GM23248 (cell line): ENCODE data around the gene HAUS5. TPM values are rescaled to one million over a fixed set of nuclear protein-coding genes. Genes with fewer than 3 reads are reported as not detected.
A peak's percentile ranks its signal among the peaks of the same experiment; 100 is the strongest.

Experiments used
- DNase-seq: peaks from one replicate; pipeline ENCODE4 v3.0.0-alpha.2; 2015
- H2AFZ ChIP-seq: fragments of 200-600 bp; sonication (generic); 2 replicates; pipeline ENCODE4 v1.6.1; 2016; ENCODE audit warnings: antibody characterized with exemption
- H3F3A ChIP-seq: fragments of 200-600 bp; sonication (generic); 2 replicates; pipeline ENCODE4 v1.6.1; 2016; ENCODE audit warnings: mild to moderate bottlenecking, antibody characterized with exemption, mixed run types; ENCODE audit not compliant: insufficient read depth
- H3K27ac ChIP-seq: fragments of 200-600 bp; sonication (generic); 2 replicates; pipeline ENCODE4 v1.5.1; 2016; ENCODE audit warnings: mild to moderate bottlenecking
- H3K27me3 ChIP-seq: fragments of 200-600 bp; sonication (generic); replicated peaks from 2 replicates; pipeline ENCODE4 v1.6.1; 2016; ENCODE audit warnings: mild to moderate bottlenecking; ENCODE audit not compliant: insufficient read depth
- H3K36me3 ChIP-seq: fragments of 200-600 bp; sonication (generic); 2 replicates; pipeline ENCODE4 v1.6.1; 2016; ENCODE audit warnings: low read depth, mild to moderate bottlenecking
- H3K4me1 ChIP-seq: fragments of 200-600 bp; sonication (generic); 2 replicates; pipeline ENCODE4 v1.6.1; 2016; ENCODE audit warnings: mild to moderate bottlenecking; ENCODE audit not compliant: insufficient read depth
- H3K4me2 ChIP-seq: fragments of 200-600 bp; sonication (generic); one replicate; pipeline ENCODE4 v1.6.1; 2016; ENCODE audit warnings: mild to moderate bottlenecking; ENCODE audit not compliant: unreplicated experiment
- H3K4me3 ChIP-seq: fragments of 200-600 bp; sonication (generic); 2 replicates; pipeline ENCODE4 v1.5.1; 2016; ENCODE audit warnings: mild to moderate bottlenecking
- H3K79me2 ChIP-seq: fragments of 200-600 bp; sonication (generic); 2 replicates; pipeline ENCODE4 v1.6.1; 2016; ENCODE audit warnings: mild to moderate bottlenecking; ENCODE audit not compliant: insufficient read depth
- H3K9ac ChIP-seq: fragments of 200-600 bp; sonication (generic); 2 replicates; pipeline ENCODE4 v1.6.1; 2016; ENCODE audit warnings: mild to moderate bottlenecking
- H3K9me2 ChIP-seq: fragments of 200-600 bp; sonication (generic); 2 replicates; pipeline ENCODE4 v1.6.1; 2016; ENCODE audit warnings: mixed run types, mild to moderate bottlenecking, moderate library complexity; ENCODE audit not compliant: insufficient read depth
- H3K9me3 ChIP-seq: fragments of 200-600 bp; sonication (generic); one replicate; pipeline ENCODE4 v1.6.1; 2017; ENCODE audit warnings: low read depth
- H4K20me1 ChIP-seq: fragments of 200-600 bp; sonication (generic); 2 replicates; pipeline ENCODE4 v1.6.0; 2016; ENCODE audit not compliant: insufficient read depth
- EZH2 ChIP-seq: fragments of 200-600 bp; sonication (generic); IDR thresholded peaks from 2 replicates; pipeline ENCODE4 v1.6.1; 2018; ENCODE audit warnings: antibody characterized with exemption, mild to moderate bottlenecking; ENCODE audit not compliant: insufficient read depth, poor library complexity, severe bottlenecking
- EZH2phosphoT487 ChIP-seq: fragments of 200-600 bp; sonication (generic); IDR thresholded peaks from 2 replicates; pipeline ENCODE4 v1.6.1; 2018; ENCODE audit warnings: antibody characterized with exemption, moderate library complexity, mild to moderate bottlenecking, low read depth; ENCODE audit not compliant: insufficient read depth
- WGBS, 2 experiments: methylation state at CpG; one replicate each; pipeline ENCODE4 v1.1.6; 2015 to 2017; ENCODE audit warnings: low lambda C conversion rate in 2 of 2, low coverage in 1 of 2; ENCODE audit errors: missing lambda C conversion rate in 2 of 2; 5-methylcytosine and 5-hydroxymethylcytosine counted together
- in situ Hi-C: fragments of 300-500 bp; cut with MboI; formaldehyde crosslinking; loops from 2 replicates; pipeline ENCODE4 v1.15.0; 2020
- polyA plus RNA-seq: library from polyadenylated mRNA; unstranded; fragments of >200 nt; fragmentation: Nextera tagmentation; extraction: Ambion mirVana; gene quantifications from 2 replicates; pipeline ENCODE4 v1.2.1, GENCODE V29; 2016
- total RNA-seq: library from RNA; depleted of rRNA; stranded (reverse); fragments of >200 nt; shearing (Covaris generic); gene quantifications from 2 replicates; pipeline ENCODE4 v1.2.3, GENCODE V29; 2014

HAUS5 gene
- total and polyA plus RNA-seq, 2 experiments from 2014 or later, result 7.4 to 10.1 TPM

DNA sequence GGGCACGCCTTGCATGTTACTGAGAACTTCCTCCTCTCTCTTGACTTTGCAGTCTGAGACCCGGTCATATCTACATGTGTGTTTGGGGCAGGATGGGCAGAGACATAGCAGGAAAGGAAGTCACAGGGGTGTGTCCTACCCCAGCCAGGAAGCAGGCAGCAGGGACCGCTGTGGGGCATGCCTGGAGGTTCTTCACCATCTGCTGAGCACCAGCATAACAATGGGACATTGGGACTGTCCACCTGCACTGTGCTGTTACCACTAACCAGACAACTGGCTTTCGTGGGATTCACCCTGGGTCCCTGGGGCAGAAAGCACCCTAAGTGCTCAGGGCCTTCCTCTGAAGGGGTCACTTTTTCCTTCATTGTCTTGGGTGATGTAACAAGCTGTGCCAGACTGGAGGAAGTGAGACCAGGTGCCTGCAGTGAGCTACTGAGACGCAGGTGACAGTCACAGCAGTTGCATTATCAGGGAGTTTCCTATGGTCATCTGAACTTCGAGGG lies 2.6 kb upstream of the HAUS5 start:
- no peak overlapping the region for H2AFZ ChIP-seq
- H3K4me1 ChIP-seq, result no peaks in the 10 kb centered on the region
- no peak overlapping the region for H3K4me3 ChIP-seq
- WGBS, 2 experiments, result 65 to 67% methylated on average over 6 of the region's 6 CpGs
- no peaks in the 10 kb centered on the region for H3K79me2 ChIP-seq
- H3K36me3 ChIP-seq, result no peaks in the 10 kb centered on the region
- no peak overlapping the region for H3K4me2 ChIP-seq
- H4K20me1 ChIP-seq, result no peaks in the 10 kb centered on the region
- no peak for TF ChIP-seq EZH2phosphoT487
- TF ChIP-seq EZH2, result no peak
- in situ Hi-C loops, result no loop called here
- H3K27ac ChIP-seq, result no peak overlapping the region
- no peaks in the 10 kb centered on the region for H3K9me3 ChIP-seq
- no peaks in the 10 kb centered on the region for H3K27me3 ChIP-seq
- H3K9me2 ChIP-seq, result no peaks in the 10 kb centered on the region
- no peak overlapping the region for H3K9ac ChIP-seq
- DNase-seq, result no peak
- no peaks in the 10 kb centered on the region for H3F3A ChIP-seq

GRCh38 chr19:35612224-35612558 lies 344 bp upstream of the HAUS5 start:
- Histone ChIP-seq H4K20me1 (no peaks in the 10 kb centered on the region), H3K9ac (peak overlapping the region; percentile 87), H2AFZ (peak overlapping the region; percentile 99), H3K4me1 (no peaks in the 10 kb centered on the region), H3K79me2 (no peaks in the 10 kb centered on the region), H3K36me3 (no peaks in the 10 kb centered on the region), H3K4me2 (peak overlapping the region; percentile 88), H3K9me2 (no peaks in the 10 kb centered on the region), H3K27me3 (no peaks in the 10 kb centered on the region), H3K9me3 (no peaks in the 10 kb centered on the region), H3K4me3 (peak overlapping the region; percentile 90), H3K27ac (no peak overlapping the region), H3F3A (no peaks in the 10 kb centered on the region)
- in situ Hi-C loops, result no loop called here
- TF ChIP-seq EZH2phosphoT487 (no peak), EZH2 (no peak)
- 7 to 24% methylated on average over 9 of the region's 9 CpGs for WGBS, 2 experiments
- DNase-seq, result no peak

DNA sequence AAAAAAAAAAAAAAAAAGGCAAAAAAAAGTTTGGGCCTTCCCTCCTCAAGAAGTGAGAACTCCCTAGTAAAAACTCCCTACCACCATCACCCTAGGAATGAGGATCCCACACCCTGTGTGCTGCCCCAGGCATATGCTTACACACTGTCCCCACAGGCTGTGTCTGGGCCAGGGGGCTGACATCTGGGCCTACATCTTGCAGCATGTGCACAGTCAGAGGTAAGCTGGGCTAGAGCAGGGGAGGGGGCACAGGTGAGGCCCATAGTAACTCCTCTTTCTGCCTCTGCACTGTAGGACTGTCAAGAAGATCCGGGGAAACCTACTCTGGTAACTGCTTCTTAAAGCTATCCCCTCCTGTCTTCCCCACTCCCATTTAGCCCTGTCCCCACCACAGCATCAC lies 1.0 kb downstream of the HAUS5 start:
- Histone ChIP-seq H3K27ac (no peak overlapping the region), H3K4me1 (no peaks in the 10 kb centered on the region), H3K79me2 (no peaks in the 10 kb centered on the region), H2AFZ (no peak overlapping the region), H3K9me2 (no peaks in the 10 kb centered on the region), H3F3A (no peaks in the 10 kb centered on the region), H4K20me1 (no peaks in the 10 kb centered on the region), H3K9me3 (no peaks in the 10 kb centered on the region), H3K27me3 (no peaks in the 10 kb centered on the region), H3K4me2 (no peak overlapping the region), H3K9ac (no peak overlapping the region), H3K4me3 (no peak overlapping the region), H3K36me3 (no peaks in the 10 kb centered on the region)
- TF ChIP-seq EZH2phosphoT487, result no peak
- no peak for TF ChIP-seq EZH2
- no peak for DNase-seq
- in situ Hi-C loops, result no loop called here
- 52 to 71% methylated on average over 1 of the region's 1 CpG for WGBS, 2 experiments

- in situ Hi-C loops, result no loop called here
Observed at GRCh38 chr19:35615036-35615435, 2.5 kb downstream of the HAUS5 start.

DNA sequence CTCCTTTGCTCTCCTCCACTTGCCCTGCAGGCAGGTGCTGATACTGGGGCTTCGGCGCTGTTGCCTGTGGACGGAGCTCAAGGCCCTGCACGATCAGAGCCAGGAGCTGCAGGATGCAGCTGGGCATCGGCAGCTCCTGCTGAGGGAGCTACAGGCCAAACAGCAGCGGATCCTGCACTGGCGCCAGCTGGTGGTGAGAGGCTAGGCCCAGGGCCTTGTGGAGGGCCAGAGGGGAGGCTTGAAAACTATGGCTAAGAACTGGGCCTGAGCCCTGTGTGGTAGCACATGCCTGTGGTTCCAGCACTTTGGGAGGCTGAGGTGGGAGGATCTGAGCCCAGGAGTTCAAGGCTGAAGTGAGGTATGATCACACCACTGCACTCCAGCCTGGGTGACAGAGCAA lies 6.3 kb downstream of the HAUS5 start:
- Histone ChIP-seq H4K20me1 (no peaks in the 10 kb centered on the region), H3K4me1 (no peaks in the 10 kb centered on the region), H3K36me3 (no peaks in the 10 kb centered on the region), H3K4me3 (no peak overlapping the region), H3K9me2 (no peaks in the 10 kb centered on the region), H3K27me3 (no peaks in the 10 kb centered on the region), H3K27ac (no peak overlapping the region), H3F3A (no peaks in the 10 kb centered on the region), H3K9me3 (no peaks in the 10 kb centered on the region), H3K79me2 (no peaks in the 10 kb centered on the region), H3K9ac (no peak overlapping the region), H3K4me2 (no peak overlapping the region), H2AFZ (no peak overlapping the region)
- WGBS, 2 experiments, result 76 to 78% methylated on average over 7 of the region's 7 CpGs
- in situ Hi-C loops, result no loop called here
- TF ChIP-seq EZH2phosphoT487 (no peak), EZH2 (no peak)
- no peak for DNase-seq

More at GRCh38 chr19:35615036-35615435, 2.5 kb downstream of the HAUS5 start:
- Histone ChIP-seq H3K79me2 (no peaks in the 10 kb centered on the region), H3K9me2 (no peaks in the 10 kb centered on the region), H3K36me3 (no peaks in the 10 kb centered on the region), H3K27ac (no peak overlapping the region), H4K20me1 (no peaks in the 10 kb centered on the region), H3F3A (no peaks in the 10 kb centered on the region), H2AFZ (no peak overlapping the region), H3K27me3 (no peaks in the 10 kb centered on the region), H3K4me1 (no peaks in the 10 kb centered on the region), H3K4me3 (no peak overlapping the region), H3K9me3 (no peaks in the 10 kb centered on the region), H3K9ac (no peak overlapping the region), H3K4me2 (no peak overlapping the region)
- DNase-seq, result no peak
- no peak for TF ChIP-seq EZH2phosphoT487
- no peak for TF ChIP-seq EZH2
- 87 to 89% methylated on average over 17 of the region's 17 CpGs for WGBS, 2 experiments
